HepG2 (cell line): ENCODE results near the gene DYTN. TPM values are rescaled to one million over a fixed set of nuclear protein-coding genes. Genes with fewer than 3 reads are reported as not detected.
A peak's percentile ranks its signal among the peaks of the same experiment; 100 is the strongest.

Experiments
- ASH2L ChIP-seq: fragments of 300-600, 200-600 bp; sonication (generic); IDR thresholded peaks from 2 replicates; pipeline ENCODE4 v1.7.0; 2017; ENCODE audit warnings: low read depth, mild to moderate bottlenecking, moderate library complexity, mixed read lengths, low read length; ENCODE audit not compliant: insufficient read length
- ELF3 ChIP-seq: IDR thresholded peaks from 2 replicates; pipeline ENCODE4 v1.6.1; 2016; ENCODE audit warnings: missing genetic modification reagents, missing compliant biosample characterization
- ETV5 ChIP-seq: IDR thresholded peaks from 2 replicates; pipeline ENCODE4 v1.6.1; 2018; ENCODE audit warnings: missing biosample characterization, missing genetic modification reagents, inconsistent platforms, borderline replicate concordance
- EZH2 ChIP-seq: conservative IDR thresholded peaks from 2 replicates; pipeline ENCODE4 v1.6.1; 2012; ENCODE audit warnings: mild to moderate bottlenecking, low read depth, low read length, moderate library complexity
- HMG20B ChIP-seq: conservative IDR thresholded peaks from 2 replicates; pipeline ENCODE4 v1.6.1; 2016; ENCODE audit warnings: missing genetic modification reagents, missing compliant biosample characterization
- HMGA1 ChIP-seq: sonication (generic); formaldehyde crosslinking; conservative IDR thresholded peaks from 2 replicates; pipeline ENCODE4 v1.4.0; 2020; ENCODE audit warnings: missing genetic modification reagents
- KAT8 ChIP-seq: IDR thresholded peaks from 2 replicates; pipeline ENCODE4 v1.6.1; 2016; ENCODE audit warnings: missing genetic modification reagents, missing compliant biosample characterization
- MEIS2 ChIP-seq: sonication (generic); formaldehyde crosslinking; IDR thresholded peaks from 2 replicates; pipeline ENCODE4 v1.9.0; 2021; ENCODE audit warnings: mild to moderate bottlenecking, missing genetic modification reagents
- TARDBP ChIP-seq: sonication (generic); formaldehyde crosslinking; IDR thresholded peaks from 2 replicates; pipeline ENCODE4 v1.8.0; 2022; ENCODE audit warnings: mild to moderate bottlenecking, missing genetic modification reagents
- TFDP2 ChIP-seq: sonication (generic); formaldehyde crosslinking; IDR thresholded peaks from 2 replicates; pipeline ENCODE4 v1.4.0; 2020; ENCODE audit warnings: missing genetic modification reagents
- TRIM24 ChIP-seq: sonication (generic); formaldehyde crosslinking; IDR thresholded peaks from 2 replicates; pipeline ENCODE4 v1.8.0; 2022; ENCODE audit warnings: mild to moderate bottlenecking, missing genetic modification reagents
- YEATS2 ChIP-seq: sonication (generic); formaldehyde crosslinking; IDR thresholded peaks from 2 replicates; pipeline ENCODE4 v1.4.0; 2020; ENCODE audit warnings: missing genetic modification reagents, borderline replicate concordance
- ZFP36L1 ChIP-seq: sonication (generic); formaldehyde crosslinking; IDR thresholded peaks from 2 replicates; pipeline ENCODE4 v1.8.0; 2022; ENCODE audit warnings: mild to moderate bottlenecking, missing genetic modification reagents, moderate library complexity
- ZFYVE20 ChIP-seq: sonication (generic); formaldehyde crosslinking; IDR thresholded peaks from 2 replicates; pipeline ENCODE4 v1.8.0; 2023; ENCODE audit warnings: low read depth, mild to moderate bottlenecking, moderate library complexity, missing genetic modification reagents, borderline replicate concordance
- ZNF33B ChIP-seq: sonication (generic); formaldehyde crosslinking; IDR thresholded peaks from 2 replicates; pipeline ENCODE4 v1.5.1; 2020; ENCODE audit warnings: mild to moderate bottlenecking, missing genetic modification reagents
- ZNF607 ChIP-seq: sonication (generic); formaldehyde crosslinking; IDR thresholded peaks from 2 replicates; pipeline ENCODE4 v1.5.1; 2020; ENCODE audit warnings: missing genetic modification reagents, mild to moderate bottlenecking, borderline replicate concordance
- ZNF672 ChIP-seq: sonication (generic); formaldehyde crosslinking; IDR thresholded peaks from 2 replicates; pipeline ENCODE4 v1.8.1; 2022; ENCODE audit warnings: missing genetic modification reagents
- ZNF709 ChIP-seq: sonication (generic); formaldehyde crosslinking; IDR thresholded peaks from 2 replicates; pipeline ENCODE4 v1.5.0; 2020; ENCODE audit warnings: mild to moderate bottlenecking, missing genetic modification reagents
- ZNF747 ChIP-seq: sonication (generic); formaldehyde crosslinking; IDR thresholded peaks from 2 replicates; pipeline ENCODE4 v1.8.1; 2023; ENCODE audit warnings: missing genetic modification reagents, mild to moderate bottlenecking, borderline replicate concordance
- ZNF841 ChIP-seq: sonication (generic); formaldehyde crosslinking; IDR thresholded peaks from 2 replicates; pipeline ENCODE4 v1.8.1; 2023; ENCODE audit warnings: missing genetic modification reagents, borderline replicate concordance
- polyA plus RNA-seq, 8 experiments: library from polyadenylated mRNA; depleted of rRNA in 3 of 8; stranded (reverse) in 7 of 8; unstranded in 1 of 8; fragments of >200 nt; fragmentation: Illumina TruSeq in 4 of 8; extraction: Trizol in 4 of 8; gene quantifications; 2 replicates each; pipeline versions ENCODE4 v1.2.1 to v1.2.3, GENCODE V29; 2011 to 2016; ENCODE audit warnings: low read depth in 4 of 8, missing spikeins in 1 of 8, mixed read lengths in 1 of 8; ENCODE audit not compliant: insufficient read depth in 1 of 8
- total RNA-seq, 5 experiments: library from RNA; depleted of rRNA; stranded (reverse); fragments of >200 nt; fragmentation: Illumina TruSeq; extraction: Trizol; gene quantifications; 2 replicates each; pipeline ENCODE4 v1.2.3, GENCODE V29; 2016; ENCODE audit warnings: low read depth in 1 of 5
- TF ChIP-seq, protein P1 (sequence below): sonication (generic); formaldehyde crosslinking; IDR thresholded peaks from 2 replicates; pipeline ENCODE4 v1.8.0; 2022; ENCODE audit warnings: missing genetic modification reagents, mild to moderate bottlenecking, inconsistent platforms, borderline replicate concordance
- TF ChIP-seq, protein P2 (sequence below): sonication (generic); formaldehyde crosslinking; IDR thresholded peaks from 2 replicates; pipeline ENCODE4 v1.4.0; 2020; ENCODE audit warnings: missing genetic modification reagents, borderline replicate concordance
- TF ChIP-seq, protein P3 (sequence below): sonication (generic); formaldehyde crosslinking; conservative IDR thresholded peaks from 2 replicates; pipeline ENCODE4 v1.8.0; 2022; ENCODE audit warnings: missing genetic modification reagents

Gene DYTN
- total and polyA plus RNA-seq, 2 of the 13 experiments (the other 11 are each of a cell fraction or from before 2014, with no cell fraction given): not detected

DNA sequence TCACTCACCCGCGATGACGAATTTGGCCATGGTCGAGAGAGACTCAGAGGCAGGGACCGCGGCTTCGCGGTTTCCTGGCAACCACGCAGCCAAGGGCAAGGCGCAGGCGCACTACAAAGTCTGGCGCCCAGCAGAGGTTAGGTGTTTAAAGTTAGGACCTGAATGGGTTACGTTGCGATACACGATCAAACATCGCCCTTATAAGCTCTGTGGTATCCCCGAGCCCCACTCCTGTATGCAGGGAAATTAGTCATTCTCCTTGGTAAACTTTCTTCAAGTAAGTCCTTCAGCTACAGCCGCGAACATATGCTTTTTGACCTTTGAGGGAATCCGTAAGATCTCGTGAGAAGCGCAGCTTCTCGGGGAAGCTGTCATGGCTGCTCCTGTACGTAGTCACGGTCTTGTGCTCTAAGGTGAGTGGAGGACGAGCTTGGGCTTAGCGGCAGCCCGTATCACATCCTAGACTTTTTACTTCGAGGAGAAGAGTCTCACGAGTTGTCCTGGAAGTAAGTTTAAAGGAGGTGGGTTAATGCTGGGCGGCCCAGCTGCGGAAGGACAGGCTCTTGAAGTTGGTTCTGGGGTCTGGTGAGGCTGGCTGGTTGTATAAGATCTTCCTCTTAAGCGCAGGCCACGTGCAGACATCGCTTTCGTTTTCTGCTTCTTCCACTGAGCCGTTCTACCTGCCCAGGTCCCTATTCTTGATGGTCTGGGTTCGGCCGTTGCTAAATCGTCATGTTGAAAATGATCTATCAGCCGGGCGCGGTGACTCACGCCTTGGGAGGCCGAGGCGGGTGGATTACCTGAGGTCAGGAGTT, 47.3 kb upstream of the DYTN start, which contains the start of the genes FASTKD2 and MDH1B (continued):
- TF ChIP-seq, protein P1, sequence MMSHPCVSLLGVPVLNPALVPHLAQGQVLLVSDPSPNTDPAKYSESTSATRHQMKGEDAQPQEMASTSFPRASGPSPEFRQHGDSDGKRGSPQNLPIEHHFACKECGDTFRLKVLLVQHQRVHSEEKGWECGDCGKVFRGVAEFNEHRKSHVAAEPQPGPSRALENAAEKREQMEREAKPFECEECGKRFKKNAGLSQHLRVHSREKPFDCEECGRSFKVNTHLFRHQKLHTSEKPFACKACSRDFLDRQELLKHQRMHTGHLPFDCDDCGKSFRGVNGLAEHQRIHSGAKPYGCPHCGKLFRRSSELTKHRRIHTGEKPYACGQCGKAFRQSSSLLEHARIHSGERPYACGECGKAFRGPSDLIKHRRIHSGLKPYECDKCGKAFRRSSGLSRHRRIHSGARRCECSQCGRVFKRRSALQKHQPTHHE (CRISPR knock-in tag): no peak; the same call in 1 of the 2 replicates
- no peak for TF ChIP-seq MEIS2 (CRISPR knock-in tag)
- TF ChIP-seq, protein P2, sequence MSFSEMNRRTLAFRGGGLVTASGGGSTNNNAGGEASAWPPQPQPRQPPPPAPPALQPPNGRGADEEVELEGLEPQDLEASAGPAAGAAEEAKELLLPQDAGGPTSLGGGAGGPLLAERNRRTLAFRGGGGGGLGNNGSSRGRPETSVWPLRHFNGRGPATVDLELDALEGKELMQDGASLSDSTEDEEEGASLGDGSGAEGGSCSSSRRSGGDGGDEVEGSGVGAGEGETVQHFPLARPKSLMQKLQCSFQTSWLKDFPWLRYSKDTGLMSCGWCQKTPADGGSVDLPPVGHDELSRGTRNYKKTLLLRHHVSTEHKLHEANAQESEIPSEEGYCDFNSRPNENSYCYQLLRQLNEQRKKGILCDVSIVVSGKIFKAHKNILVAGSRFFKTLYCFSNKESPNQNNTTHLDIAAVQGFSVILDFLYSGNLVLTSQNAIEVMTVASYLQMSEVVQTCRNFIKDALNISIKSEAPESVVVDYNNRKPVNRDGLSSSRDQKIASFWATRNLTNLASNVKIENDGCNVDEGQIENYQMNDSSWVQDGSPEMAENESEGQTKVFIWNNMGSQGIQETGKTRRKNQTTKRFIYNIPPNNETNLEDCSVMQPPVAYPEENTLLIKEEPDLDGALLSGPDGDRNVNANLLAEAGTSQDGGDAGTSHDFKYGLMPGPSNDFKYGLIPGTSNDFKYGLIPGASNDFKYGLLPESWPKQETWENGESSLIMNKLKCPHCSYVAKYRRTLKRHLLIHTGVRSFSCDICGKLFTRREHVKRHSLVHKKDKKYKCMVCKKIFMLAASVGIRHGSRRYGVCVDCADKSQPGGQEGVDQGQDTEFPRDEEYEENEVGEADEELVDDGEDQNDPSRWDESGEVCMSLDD (CRISPR knock-in tag): peak; percentile 15; the same call in 1 of the 2 replicates
- no peak for TF ChIP-seq ZNF709 (CRISPR knock-in tag)
- TF ChIP-seq, protein P3, sequence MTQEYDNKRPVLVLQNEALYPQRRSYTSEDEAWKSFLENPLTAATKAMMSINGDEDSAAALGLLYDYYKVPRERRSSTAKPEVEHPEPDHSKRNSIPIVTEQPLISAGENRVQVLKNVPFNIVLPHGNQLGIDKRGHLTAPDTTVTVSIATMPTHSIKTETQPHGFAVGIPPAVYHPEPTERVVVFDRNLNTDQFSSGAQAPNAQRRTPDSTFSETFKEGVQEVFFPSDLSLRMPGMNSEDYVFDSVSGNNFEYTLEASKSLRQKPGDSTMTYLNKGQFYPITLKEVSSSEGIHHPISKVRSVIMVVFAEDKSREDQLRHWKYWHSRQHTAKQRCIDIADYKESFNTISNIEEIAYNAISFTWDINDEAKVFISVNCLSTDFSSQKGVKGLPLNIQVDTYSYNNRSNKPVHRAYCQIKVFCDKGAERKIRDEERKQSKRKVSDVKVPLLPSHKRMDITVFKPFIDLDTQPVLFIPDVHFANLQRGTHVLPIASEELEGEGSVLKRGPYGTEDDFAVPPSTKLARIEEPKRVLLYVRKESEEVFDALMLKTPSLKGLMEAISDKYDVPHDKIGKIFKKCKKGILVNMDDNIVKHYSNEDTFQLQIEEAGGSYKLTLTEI (CRISPR knock-in tag): no peak
- TF ChIP-seq TRIM24 (CRISPR knock-in tag): no peak
- no peak for TF ChIP-seq ZNF672 (CRISPR knock-in tag)
- TF ChIP-seq HMGA1 (CRISPR knock-in tag): no peak
- 0 out of 2 replicates have a peak, but pooled peaks have one; percentile 33 for TF ChIP-seq HMG20B (CRISPR knock-in tag)
- TF ChIP-seq KAT8 (CRISPR knock-in tag): peak; percentile 99
- peak; percentile 70; the same call in 1 of the 2 replicates for TF ChIP-seq ZFP36L1 (CRISPR knock-in tag)
- TF ChIP-seq EZH2: no peak
- peak; percentile 23; the same call in 1 of the 2 replicates for TF ChIP-seq ZNF747
- no peak for TF ChIP-seq ZFYVE20 (CRISPR knock-in tag)
- peak; percentile 91 for TF ChIP-seq TARDBP (CRISPR knock-in tag)
- peak; percentile 71; the same call in 1 of the 2 replicates for TF ChIP-seq ZNF33B (CRISPR knock-in tag)
- peak; percentile 32; the same call in 1 of the 2 replicates for TF ChIP-seq ETV5 (CRISPR knock-in tag)
- peak; percentile 98 for TF ChIP-seq ASH2L
- TF ChIP-seq ZNF607 (CRISPR knock-in tag): peak; percentile 71; the same call in 1 of the 2 replicates
- no peak; the same call in 1 of the 2 replicates for TF ChIP-seq TFDP2
- peak; percentile 99 for TF ChIP-seq YEATS2 (CRISPR knock-in tag)
- no peak; the same call in 1 of the 2 replicates for TF ChIP-seq ELF3
- no peak for TF ChIP-seq ZNF841 (CRISPR knock-in tag)
